Measurements from ENCODE around the gene RAB6B.

Gene RAB6B

GRCh38 chr3:133940536-133940935 is 44.9 kb upstream of the RAB6B start:
- no peak for DNase-seq (ENCODE audit: extremely low spot score)
- ChIA-PET CTCF (interaction anchor here (1.3 kb wide), 1 partner anchor 272 kb away, joined by 3 read pairs; no protein-coding TSS in a partner anchor), POLR2A (interaction anchor here (0.6 kb wide), 1 partner anchor 385 kb away, joined by 3 read pairs; no protein-coding TSS in a partner anchor)
- TF ChIP-seq CTCF (IDR thresholded peaks at IDR 0.05; ENCODE audit: control extremely low read depth, extremely low read depth, low read depth, missing control alignments), result no peak

- no peak for TF ChIP-seq CTCF (IDR thresholded peaks at IDR 0.05; ENCODE audit: control extremely low read depth, extremely low read depth, low read depth, missing control alignments)
- CTCF ChIA-PET, result no interaction called here
- no peak for DNase-seq (ENCODE audit: extremely low spot score)
- POLR2A ChIA-PET, result no interaction called here
Measured at GRCh38 chr3:133939463-133939835, 43.8 kb upstream of the RAB6B start.

- no peak for DNase-seq (ENCODE audit: extremely low spot score)
Measured at GRCh38 chr3:133938770-133939462, 43.2 kb upstream of the RAB6B start.

GRCh38 chr3:133937756-133938601 is 42.3 kb upstream of the RAB6B start:
- TF ChIP-seq CTCF (IDR thresholded peaks at IDR 0.05; ENCODE audit: control extremely low read depth, extremely low read depth, low read depth, missing control alignments), result no peak
- no peak for DNase-seq (ENCODE audit: extremely low spot score)
- ChIA-PET CTCF (no interaction called here), POLR2A (no interaction called here)

More at GRCh38 chr3:133938770-133939462, 43.2 kb upstream of the RAB6B start:
- POLR2A ChIA-PET, result no interaction called here
- CTCF ChIA-PET, result no interaction called here
- TF ChIP-seq CTCF (IDR thresholded peaks at IDR 0.05; ENCODE audit: control extremely low read depth, extremely low read depth, low read depth, missing control alignments), result no peak

- POLR2A ChIA-PET, result no interaction called here
- CTCF ChIA-PET, result no interaction called here
- TF ChIP-seq CTCF (IDR thresholded peaks at IDR 0.05; ENCODE audit: control extremely low read depth, extremely low read depth, low read depth, missing control alignments), result no peak
- DNase-seq (ENCODE audit: extremely low spot score), result no peak
Measured at GRCh38 chr3:133937061-133937686, 41.5 kb upstream of the RAB6B start.

GRCh38 chr3:133935843-133936769 is 40.4 kb upstream of the RAB6B start:
- DNase-seq (ENCODE audit: extremely low spot score), result no peak
- CTCF ChIA-PET, result no interaction called here
- TF ChIP-seq CTCF (IDR thresholded peaks at IDR 0.05; ENCODE audit: control extremely low read depth, extremely low read depth, low read depth, missing control alignments), result no peak
- POLR2A ChIA-PET, result no interaction called here
